Measurements from ENCODE around the gene SDR42E2. TPM values are rescaled to one million over a fixed set of nuclear protein-coding genes. Genes with fewer than 3 reads are reported as not detected.

SDR42E2 gene
- total and polyA plus RNA-seq, 2 of the 8 experiments (the other 6 are each of a cell fraction or from before 2014, with no cell fraction given) = 0.08 TPM; not detected in 1

- TF ChIP-seq CHD1 (IDR thresholded peaks at IDR 0.05; ENCODE audit: low read depth, low read length) = no peak
- TF ChIP-seq ATF3 (IDR thresholded peaks at IDR 0.05; ENCODE audit: insufficient read depth, low read depth, low read length) = no peak
- TF ChIP-seq CEBPB (IDR thresholded peaks at IDR 0.05; ENCODE audit: low read depth, low read length) = no peak
- TF ChIP-seq SRF (IDR thresholded peaks at IDR 0.05; ENCODE audit: low read depth, low read length) = no peak
- no peak for TF ChIP-seq YY1 (IDR thresholded peaks at IDR 0.05; ENCODE audit: low read depth, low read length)
- no peak for TF ChIP-seq ATF2 (IDR thresholded peaks at IDR 0.05; ENCODE audit: low read length)
Observed at GRCh38 chr16:22220069-22220440, 57.7 kb downstream of the SDR42E2 start (continued).
